GM19240 (cell line): ENCODE data around the gene SMTNL2.

Source experiments
- DNase-seq: peaks from one replicate; pipeline ENCODE4 v3.0.0; 2011; ENCODE audit warnings: low spot score; ENCODE audit not compliant: insufficient read length

Gene SMTNL2

DNA sequence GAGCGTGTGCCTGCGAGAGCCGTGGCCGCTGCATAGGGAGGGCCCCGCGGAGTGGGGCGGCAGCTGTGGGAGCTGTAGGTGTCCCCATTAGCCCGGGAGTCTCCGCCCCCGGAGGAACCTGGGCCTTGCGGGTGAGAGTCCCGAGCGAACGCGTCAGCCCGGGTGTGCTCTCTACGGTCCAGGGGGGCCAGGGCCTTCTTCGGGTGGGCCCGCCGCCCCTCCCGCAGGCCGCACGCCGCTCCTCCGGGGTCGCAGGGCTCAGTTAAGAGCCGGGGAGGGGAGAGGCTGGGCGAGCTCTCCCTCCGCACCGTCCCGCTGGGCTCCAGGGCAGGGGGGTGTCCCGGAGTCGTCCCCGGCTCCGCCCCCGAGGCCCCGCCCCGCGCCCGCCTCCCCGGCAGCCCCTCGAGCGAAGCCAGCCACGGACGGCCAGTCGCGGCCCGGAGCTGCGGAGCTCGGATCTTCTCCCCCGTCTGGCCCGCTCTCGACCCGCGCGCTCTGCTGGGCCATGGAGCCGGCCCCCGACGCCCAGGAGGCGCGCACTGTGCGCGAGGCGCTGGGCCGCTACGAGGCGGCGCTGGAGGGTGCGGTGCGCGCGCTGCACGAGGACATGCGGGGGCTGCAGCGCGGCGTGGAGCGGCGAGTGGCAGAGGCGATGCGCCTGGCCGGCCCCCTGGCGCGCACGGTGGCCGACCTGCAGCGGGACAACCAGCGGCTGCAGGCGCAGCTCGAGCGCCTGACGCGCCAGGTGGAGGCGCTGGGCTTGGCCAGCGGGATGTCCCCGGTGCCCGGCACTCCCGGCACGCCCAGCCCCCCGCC, at the start of gene SMTNL2:
SMTNL2 (plus strand) TSS at position 429 of the 816 bp plus-strand sequence; CDS start at position 506, 77 bp downstream.
- no peak for DNase-seq

DNA sequence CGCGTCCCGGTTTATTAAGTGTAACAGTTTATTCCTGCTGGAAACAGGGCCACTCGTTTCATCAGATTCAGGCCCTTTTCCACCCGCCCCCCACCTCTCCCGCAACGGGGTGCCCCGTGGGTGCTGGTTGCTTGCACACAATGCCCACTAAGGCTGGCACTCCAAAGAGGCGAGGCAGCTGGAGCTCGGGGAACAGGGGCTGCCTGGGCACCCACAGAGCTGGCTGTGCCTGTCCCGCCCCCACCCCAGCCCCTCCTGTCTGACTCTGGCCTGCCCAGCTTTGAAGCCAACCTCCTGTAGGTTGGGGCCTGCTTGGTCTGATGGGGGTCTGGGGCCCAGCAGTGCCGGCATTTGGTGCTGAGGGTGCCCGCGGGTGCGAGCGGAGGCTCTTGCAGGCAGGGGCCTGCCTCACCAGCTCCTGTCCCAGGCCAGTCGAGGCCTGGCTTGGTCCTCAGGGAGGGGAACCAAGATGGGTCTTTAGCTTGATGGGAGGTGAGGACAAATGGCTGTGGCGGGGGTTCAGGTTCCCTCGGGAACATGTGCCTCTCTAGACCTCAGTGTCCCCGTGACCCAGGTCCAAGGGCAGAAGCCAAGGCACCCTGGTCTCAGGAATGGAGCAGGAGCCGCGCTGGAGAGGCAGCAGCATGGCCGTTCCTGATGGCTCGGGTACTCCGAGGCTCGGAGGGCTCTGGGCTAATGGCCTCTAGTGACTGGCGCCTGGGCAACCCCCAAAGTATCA, 49.2 kb upstream of the SMTNL2 start:
- no peak for DNase-seq

DNA sequence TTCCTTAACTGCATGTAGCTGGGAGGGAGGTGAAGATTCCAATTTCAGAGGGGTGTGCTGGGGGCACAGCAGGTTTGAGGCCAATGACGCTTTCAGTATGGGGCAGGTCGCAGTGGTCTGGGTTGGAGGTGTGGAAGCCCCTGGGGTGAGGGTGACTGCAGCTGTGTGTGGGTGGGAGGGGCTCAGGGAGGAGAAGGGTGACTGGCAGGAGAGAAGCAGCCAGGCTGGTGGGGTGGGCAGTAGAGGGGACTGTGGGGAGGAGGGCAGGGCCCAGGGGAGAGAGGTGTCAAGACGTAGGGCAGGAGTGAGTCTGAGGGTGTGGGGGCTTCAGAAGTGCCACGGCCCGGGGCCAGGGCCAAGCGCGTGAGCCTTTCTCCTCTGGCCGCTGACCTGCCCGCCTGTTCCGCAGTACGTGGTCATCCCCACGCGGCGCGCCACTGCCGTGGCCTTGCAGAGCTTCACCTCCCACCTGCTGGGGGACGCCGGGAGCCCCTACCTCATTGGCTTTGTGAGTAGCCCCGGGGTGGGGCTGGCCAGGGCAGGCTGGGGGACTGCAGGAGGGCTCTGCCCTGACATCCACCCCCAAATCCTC, 48.6 kb upstream of the SMTNL2 start:
- DNase-seq: no peak

DNA sequence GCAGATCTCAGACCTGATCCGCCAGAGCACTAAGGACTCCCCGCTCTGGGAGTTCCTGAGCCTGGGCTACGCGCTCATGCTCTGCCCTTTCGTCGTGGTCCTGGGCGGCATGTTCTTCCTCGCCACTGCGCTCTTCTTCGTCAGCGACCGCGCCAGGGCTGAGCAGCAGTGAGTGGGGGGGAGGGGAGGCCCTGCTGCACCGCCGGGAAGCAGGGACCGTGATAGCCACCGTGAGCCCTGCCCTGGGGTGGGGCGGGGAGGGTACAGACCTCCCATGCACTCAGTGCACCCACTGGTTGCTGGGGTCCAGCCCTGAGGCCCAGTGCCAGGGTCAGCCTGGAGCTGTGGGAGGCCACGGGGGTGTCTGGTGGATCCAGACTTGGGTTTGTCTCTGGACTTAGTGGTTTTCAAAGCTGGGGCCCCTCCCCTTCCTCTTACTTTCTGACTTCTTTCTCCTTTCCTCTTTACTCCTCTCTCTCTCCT, 48.0 kb upstream of the SMTNL2 start:
- DNase-seq: no peak

DNA sequence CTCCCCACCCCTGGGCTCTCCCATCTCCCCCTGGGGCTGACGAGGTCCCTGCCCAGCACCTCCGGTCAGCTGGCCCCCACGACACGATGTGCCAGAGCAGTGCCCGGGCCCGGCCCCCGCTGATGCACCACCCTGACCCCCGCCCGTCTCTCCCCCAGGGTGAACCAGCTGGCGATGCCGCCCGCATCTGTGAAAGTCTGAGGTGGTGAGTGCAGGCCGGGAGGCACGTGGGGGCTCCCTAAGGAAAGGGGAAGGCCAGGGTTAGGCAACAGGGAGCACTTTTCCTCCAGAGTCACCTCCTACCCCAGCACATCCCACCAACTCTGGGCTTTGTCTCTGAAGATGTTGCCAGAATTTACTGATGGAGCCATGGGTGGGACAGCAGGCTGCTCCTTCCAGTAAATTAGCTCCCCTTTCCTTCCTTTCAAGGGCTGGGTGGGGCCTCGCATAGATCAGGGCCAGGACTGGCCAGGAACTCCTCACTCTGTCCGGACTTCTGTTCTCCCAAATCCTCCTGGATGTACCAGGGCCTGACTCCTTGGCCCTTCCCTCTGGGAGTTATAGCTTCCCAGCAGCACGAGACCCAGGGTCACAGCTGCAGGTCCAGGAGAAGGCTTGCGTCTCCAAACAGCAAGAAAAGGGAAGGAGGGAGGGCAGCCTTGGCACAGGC, 47.5 kb upstream of the SMTNL2 start:
- DNase-seq: no peak

DNA sequence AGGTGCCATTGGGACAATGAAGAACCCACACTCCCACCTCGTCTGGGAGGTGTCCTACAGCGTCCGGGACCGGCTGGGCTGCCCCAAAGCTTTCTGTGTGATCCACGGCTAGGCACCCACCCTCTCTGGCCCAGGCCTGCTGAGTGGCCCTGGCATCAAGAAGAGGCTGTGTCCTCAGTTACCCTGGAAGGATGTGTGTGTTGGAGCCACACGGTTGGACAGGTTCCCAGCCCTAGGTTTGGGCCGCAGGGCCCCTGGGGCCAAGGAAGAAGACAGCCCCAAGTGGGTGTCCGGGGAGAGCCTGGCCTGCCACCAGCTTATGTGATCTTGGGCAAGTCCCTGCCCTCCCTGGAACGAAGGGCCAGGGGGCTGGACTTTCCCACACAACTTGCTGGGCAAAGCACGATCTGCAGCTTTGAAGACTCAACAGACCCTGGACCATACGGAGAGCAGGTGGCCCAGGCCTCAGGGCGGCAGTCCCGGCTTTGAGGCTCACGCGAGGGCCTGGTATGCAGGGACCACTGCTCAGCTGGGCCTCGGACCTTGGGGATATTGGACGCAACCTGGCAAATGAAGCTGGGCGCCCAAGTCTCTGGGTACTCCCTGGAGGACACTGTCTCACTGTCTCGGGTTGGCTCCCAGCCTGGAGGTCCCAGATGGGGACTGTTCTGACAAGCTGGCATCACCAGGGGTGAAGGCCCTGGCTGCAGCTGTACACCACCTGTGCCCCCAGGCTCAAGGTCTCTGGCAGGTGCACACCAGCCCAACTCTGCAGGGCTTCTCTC, 46.7 kb upstream of the SMTNL2 start:
- DNase-seq: no peak

DNA sequence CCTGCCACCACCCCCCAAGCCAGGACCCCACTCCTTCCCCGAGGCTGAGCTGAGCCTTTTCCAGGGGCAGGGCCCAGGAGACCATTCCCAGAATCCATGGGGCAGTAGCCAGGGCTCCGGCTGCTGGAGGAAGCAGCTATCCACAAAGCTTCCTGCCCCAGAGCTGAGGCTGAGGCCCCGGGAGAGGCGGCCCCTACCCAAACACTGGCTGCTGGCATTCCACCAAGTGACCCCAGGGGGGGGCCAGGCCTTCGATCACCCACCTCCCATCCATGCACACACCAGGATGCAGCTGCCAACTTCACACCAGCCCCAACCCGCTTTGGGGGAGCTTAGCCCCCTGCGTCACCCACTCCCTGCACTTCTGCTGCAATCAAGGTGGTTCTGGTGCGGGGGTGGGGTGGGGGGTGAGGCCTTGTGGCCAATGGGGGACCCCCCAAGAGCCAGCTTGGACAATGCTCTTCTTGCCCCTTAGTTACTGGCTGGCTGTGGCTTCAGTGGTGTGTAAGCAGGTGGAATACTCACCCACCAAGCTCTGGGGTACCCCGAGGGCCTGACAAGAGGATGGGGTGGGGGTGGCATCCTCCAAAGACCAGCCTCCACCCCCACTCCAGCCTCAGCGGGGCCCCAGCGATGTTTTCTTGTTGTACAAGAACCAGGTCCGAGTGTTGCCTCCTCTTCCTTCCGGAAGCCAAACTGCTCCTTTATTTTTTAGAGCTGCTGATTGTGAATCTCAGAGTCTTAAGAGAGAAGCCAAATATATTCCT, 45.9 kb upstream of the SMTNL2 start:
- no peak for DNase-seq

DNA sequence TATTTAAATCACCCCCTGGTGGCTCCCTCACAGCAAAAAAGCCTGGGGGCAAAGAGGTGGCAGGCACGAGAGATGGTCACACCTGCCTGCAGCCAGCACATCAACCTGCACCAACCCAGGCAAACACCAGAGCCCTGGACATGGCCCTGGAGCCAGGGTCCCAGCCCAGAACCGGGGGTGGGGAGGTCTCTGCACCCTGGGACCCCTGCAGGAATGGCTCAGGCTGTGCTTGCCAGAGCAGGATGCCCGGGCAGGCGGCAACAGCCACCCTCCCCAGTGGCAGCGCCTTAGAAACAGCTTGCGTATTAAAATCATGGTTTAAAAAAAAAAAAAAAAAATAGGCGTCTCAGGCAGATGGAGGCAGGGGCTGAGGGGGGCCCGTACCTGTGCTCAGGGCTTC, 45.3 kb upstream of the SMTNL2 start:
- DNase-seq: no peak

DNA sequence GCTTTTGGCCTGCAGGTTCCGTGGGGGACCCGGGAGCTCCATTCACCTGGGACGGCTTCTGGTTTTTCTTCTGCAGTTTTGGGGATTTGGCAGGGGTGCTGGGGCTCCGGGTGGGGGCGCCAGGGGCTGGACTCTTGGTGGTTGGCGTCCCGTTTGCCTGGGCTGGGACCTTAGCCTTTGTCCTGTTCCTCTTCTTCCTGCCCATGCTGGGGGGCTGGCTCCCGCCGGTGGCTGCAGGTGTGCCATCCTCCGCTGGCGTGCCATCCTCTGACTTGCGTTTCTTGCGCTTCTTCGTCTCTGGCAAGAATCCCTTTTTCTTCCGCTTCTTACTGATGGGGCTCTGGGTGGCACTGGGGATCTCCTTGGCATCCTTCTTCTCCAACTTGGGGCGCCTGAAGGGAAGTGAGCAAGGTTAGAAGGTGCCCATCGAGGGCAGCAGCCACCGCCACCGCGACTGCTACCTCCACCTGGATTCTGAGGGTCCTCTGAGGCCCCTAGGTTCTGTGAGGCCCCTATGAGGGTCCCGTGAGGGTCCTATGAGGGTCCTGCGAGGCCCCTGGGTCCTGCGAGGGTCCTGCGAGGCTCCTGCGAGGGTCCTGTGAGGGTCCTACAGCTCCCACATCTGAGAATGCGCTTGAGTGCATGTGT, 44.6 kb upstream of the SMTNL2 start:
- DNase-seq: no peak

DNA sequence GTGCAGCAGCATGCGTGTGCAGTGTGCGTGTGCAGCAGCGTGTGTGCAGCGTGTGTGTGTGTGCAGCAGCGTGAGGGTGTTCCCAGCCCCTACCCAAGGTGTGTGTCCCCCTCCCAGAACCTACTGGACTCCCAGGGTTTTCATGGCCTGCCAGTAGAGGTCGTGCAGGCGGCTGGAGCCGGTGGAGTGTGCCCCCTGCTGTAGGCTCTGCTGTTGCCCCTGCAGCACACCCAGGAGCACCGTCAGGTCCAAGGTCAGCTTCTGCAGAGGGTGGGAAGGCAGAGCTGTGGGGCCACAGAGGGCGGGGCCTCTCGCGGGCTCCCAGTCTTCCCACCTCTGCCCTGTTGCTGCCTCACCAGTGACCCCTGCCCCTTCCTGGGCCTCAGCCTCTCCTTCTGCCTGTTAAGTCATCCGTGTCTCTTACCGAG, 44.1 kb upstream of the SMTNL2 start:
- DNase-seq: no peak

DNA sequence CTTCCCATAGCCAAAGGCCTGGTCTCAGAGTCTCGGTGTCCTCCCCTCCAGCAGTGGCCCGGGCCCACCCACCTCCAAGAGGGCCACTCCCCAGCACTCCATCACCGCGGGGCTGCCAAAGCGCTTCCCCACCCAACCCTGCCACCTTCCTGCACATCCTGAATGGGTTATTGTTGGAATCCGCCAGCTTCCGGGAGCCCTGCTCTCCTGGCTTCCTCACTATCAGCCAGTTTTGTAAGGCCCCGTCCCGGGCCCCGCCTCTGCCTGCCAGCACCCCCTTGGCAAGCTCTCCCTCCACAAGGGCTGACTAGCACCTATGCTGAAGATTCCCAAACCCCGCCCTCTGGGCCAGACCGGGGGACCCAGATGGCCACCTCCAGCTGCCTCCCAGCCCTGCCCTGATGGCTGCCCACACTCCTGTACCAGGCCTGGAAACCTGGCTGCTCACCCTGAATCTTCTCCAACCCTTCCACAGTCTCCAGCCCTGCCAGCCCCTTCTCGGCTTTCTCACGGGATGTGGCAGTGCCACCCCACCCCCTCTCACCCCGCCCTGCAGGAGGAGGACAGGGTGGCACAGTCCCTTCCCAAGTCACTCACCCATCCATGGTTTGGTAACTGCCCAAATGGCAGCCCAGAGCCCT, 43.5 kb upstream of the SMTNL2 start:
- no peak for DNase-seq

DNA sequence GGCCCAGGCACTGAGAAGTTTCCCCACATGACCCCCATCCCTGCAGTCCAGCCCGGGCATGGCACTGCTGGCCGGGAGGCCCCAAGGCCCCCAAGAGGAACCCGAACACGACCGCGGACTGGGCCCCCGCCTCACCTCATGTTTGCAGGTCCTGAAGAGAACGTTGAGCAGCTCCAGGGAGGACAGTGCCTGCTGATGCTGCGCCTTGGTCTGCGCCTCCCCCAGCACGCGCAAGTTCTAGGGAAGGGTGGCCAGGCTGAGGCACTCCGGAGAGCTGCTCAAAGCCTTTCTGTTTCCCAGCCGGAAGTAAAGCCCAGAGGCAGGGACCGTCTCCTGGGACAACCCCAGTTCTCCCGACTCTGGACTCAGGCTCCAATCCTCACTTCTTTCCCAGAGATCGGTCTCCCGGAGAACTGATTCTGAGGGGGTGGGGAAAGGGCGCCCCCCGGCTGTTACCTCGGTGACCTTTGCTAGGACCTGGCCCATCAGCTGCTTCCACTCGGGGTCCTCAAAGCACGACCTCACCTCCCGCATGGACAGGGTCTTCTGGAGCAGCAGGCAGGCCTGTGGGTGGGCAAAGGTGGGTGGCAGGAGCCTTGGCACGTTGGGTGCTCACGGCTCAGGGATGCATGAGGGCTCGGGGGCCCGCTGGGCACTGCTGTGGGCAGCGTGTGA, 42.9 kb upstream of the SMTNL2 start:
- no peak for DNase-seq

DNA sequence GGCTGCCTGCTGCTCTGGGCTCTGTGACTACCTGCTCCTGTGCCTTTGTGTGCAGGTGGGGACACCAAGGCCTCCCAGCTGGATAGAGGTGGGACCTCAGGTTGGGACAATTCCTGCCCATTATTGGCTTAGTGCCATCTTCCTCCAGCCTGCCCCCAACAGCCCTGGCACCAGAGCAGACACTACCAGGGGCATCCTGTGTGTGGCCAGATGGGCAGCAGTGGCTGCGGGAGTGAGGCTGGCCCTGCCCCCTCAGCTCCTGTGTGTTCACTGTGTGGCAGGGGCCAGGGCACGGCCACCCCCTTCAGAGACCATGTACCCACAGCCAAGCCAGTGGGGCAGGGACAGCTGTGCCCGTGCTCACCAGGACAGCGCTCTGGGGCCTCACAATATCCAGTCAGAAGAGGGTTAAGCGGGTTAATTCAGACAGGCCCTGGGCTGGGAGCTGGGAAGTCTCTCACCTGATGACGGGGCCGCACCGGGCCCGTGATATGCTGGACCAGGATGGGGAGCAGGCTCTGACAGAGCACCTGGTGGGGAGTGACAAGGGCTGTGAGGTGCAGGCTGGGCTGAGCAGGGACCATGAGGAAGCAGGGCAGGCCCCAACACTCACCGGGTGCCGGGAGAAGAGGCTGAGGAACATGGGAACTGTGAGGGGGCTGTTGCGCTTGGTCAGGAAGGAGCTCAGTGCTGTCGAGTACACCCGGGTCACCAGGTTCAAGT, 42.2 kb upstream of the SMTNL2 start:
- DNase-seq: no peak

DNA sequence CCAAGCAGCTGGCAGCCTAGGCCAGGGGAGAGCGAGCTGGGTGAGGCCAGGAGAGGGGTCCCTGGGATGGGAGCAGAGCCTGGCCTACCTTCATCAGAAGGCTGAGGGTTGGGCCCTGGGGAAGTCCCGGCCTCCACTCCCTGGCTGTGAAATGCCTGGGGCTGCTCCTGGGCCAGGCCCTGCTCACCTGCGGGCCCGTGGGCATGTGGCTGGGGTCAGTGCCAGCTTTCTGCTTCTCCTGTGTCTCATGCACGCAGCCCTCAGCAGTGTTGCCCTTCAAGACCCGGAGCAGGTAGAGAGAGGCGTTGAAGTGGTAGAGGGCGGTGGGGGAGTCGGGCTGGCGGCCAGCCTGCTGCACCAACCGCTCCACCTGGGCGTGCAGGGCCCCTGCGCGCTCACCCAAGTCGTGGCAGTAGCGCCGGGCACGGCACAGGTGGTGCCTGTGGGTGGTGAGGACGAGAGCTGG, 41.6 kb upstream of the SMTNL2 start:
- DNase-seq: no peak

DNA sequence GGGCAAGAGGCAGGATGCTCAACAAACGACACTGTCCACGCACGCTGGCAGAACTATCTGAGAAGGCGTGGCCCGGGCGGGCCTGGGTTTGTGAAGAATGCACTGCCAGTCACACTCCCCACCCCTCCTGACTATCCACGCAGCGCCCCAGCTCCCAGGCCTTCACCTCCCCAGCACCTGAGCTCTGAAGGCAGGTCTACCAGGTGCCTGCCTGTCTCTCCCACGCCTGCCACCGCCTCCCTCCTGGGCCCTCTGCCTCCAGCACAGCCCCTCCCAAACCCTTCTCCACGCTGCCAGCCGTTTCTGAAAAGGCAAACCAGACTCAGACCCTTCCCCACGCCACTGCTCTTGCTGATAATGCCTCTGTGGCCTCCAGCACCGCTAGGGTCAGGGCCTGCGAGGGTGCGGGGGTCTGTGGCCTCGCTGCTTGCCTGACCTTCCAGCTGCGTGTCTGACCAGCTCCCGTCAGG, 40.7 kb upstream of the SMTNL2 start:
- no peak for DNase-seq

DNA sequence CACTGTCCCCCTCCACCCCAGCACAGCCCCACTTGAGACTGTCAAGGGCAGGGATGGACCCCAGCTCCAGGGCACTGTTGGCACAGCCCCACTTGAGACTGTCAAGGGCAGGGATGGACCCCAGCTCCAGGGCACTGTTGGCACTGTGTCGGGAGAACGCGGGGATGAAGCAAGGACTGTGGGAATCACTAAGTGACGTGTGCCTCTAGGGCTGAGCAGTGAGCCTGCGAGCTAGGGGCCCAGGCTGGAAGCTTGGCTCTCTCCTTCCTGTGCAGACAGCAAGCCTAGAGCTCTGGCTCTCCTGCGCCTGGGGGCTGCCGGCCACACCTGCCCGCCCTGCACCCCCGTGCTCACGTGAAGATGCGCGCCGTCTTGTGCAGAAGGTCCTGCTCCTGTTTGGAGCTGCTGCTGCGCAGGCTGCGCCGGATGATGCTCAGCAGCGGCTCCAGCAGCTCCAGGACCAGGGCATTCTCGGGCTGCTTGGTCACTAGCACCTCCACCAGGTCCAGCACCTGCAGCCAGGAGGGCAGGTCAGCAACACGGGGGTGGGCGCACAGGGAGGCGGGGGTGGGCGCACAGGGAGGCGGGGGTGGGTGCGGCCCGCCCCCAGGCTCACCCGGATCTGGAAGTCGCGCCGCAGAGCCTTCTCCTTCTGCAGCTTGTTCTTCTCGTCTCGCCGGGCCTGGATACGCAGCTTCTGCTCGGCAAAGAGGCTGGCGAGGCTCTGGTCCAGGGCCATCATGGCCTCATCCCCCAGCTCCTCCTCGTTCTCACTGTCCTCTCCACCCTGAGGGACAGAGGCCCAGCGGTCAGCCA, 40.0 kb upstream of the SMTNL2 start:
- no peak for DNase-seq

DNA sequence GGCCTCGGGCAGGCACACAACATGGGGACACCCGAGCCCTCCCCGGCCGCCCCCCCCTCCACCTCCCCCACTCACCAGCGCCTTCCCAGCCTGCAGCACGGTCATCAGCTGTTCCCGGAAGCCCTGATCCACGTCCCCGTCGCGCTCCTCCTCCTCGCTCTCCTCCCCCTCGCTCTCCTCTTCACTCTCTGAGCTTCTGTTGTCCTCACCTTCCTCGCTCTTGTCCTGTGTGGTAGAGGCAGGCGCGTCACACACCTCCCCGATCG, 39.4 kb upstream of the SMTNL2 start:
- no peak for DNase-seq
